ENCODE measurements around the gene CBFA2T2.
"Not testable (repeated sequence)": the region's sequence is repeated elsewhere in the genome, so short reads cannot be mapped to it uniquely, and the experiment has no call there.

Gene CBFA2T2

GRCh38 chr20:33549229-33549999, 59.5 kb downstream of the CBFA2T2 start:
- no peak for DNase-seq (ENCODE audit: low read depth in 2 of 2)

GRCh38 chr20:33551778-33552177, 61.9 kb downstream of the CBFA2T2 start:
- DNase-seq (ENCODE audit: low read depth in 2 of 2), result no peak

GRCh38 chr20:33552519-33552918, 62.6 kb downstream of the CBFA2T2 start:
- no peak for DNase-seq (ENCODE audit: low read depth in 2 of 2)

- no peak for DNase-seq (ENCODE audit: low read depth in 2 of 2)
Observed at GRCh38 chr20:33553516-33553915, 63.6 kb downstream of the CBFA2T2 start.

- DNase-seq (ENCODE audit: low read depth in 2 of 2), result no peak
Observed at GRCh38 chr20:33554914-33555420, 65.1 kb downstream of the CBFA2T2 start.

- no peak for DNase-seq (ENCODE audit: low read depth in 2 of 2)
Observed at GRCh38 chr20:33555755-33556154, 65.9 kb downstream of the CBFA2T2 start.

- no peak for DNase-seq (ENCODE audit: low read depth in 2 of 2)
Observed at GRCh38 chr20:33556246-33556645, 66.3 kb downstream of the CBFA2T2 start.

GRCh38 chr20:33558348-33559144, 68.7 kb downstream of the CBFA2T2 start:
- DNase-seq (ENCODE audit: low read depth in 2 of 2), result no peak

- no peak for DNase-seq (ENCODE audit: low read depth in 2 of 2)
Observed at GRCh38 chr20:33559212-33559611, 69.3 kb downstream of the CBFA2T2 start.

- DNase-seq (ENCODE audit: low read depth in 2 of 2), result no peak
Observed at GRCh38 chr20:33560026-33560425, 70.1 kb downstream of the CBFA2T2 start.

- DNase-seq (ENCODE audit: low read depth in 2 of 2), result not testable (repeated sequence)
Observed at GRCh38 chr20:33561053-33561452, 71.2 kb downstream of the CBFA2T2 start.

- DNase-seq (ENCODE audit: low read depth in 2 of 2), result no peak
Observed at GRCh38 chr20:33561692-33562601, 72.1 kb downstream of the CBFA2T2 start.

GRCh38 chr20:33563788-33564187, 73.9 kb downstream of the CBFA2T2 start:
- DNase-seq (ENCODE audit: low read depth in 2 of 2), result no peak

GRCh38 chr20:33566781-33567603, 77.1 kb downstream of the CBFA2T2 start:
- DNase-seq (ENCODE audit: low read depth in 2 of 2), result no peak

GRCh38 chr20:33567949-33568348, 78.1 kb downstream of the CBFA2T2 start:
- no peak for DNase-seq (ENCODE audit: low read depth in 2 of 2)

- no peak for DNase-seq (ENCODE audit: low read depth in 2 of 2)
Observed at GRCh38 chr20:33568378-33568777, 78.5 kb downstream of the CBFA2T2 start.

GRCh38 chr20:33568868-33569801, 79.2 kb downstream of the CBFA2T2 start:
- no peak for DNase-seq (ENCODE audit: low read depth in 2 of 2)

- no peak for DNase-seq (ENCODE audit: low read depth in 2 of 2)
Observed at GRCh38 chr20:33569802-33570391, 80.0 kb downstream of the CBFA2T2 start.

GRCh38 chr20:33570743-33571142, 80.8 kb downstream of the CBFA2T2 start:
- no peak for DNase-seq (ENCODE audit: low read depth in 2 of 2)

Data from stimulated activated CD8-positive, alpha-beta memory T cell treated with anti-CD3 and anti-CD28 coated beads, Interleukin-7, amount 100 ng/mL, for 1 hour (primary cell).